ENCODE results near the gene PCGF5.
A peak's percentile ranks its signal among the peaks of the same experiment; 100 is the strongest.
"Not testable (repeated sequence)": the region's sequence is repeated elsewhere in the genome, so short reads cannot be mapped to it uniquely, and the experiment has no call there.

Gene PCGF5

DNA sequence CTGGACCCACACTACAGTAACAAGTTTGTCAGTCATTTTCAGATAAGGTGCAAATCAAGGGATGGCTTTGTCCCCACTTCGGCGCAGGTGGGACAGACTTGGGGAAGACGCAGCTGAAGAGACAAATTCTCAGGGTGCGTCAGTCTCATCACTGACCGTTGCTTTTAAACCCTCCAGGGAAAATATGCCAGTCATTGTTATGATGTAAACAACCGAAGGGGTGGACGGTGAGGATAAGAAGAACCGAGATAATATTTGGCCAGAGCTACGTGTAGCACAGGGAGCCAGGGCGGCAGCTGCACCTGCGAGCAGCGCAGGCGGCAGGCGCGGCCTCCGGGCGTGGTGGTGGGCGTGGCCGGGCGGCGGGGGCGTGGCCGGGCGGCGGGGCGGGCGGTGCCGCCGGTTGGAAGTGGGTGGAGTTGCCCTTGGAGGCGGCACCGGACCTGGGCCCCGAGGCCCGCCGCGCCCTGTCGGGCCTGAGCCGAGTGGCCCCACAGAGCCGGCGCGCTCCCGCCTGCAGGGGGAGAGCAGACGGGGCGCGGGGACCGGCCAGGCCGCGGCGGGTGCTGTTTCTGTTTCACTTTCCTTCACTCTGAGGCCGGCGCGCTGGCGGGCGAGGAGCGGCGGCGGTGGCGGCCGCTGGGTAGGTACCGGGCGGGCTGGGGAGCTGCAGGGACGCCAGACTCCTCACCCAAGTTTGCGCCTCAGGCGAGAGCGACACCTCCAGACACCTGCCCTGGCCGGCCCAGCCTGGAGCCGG is at the start of gene PCGF5:
TSS of gene PCGF5 (plus strand) at position 470 of the 760 bp plus-strand sequence. CDS start 2,209 bp downstream, outside the sequence.
- no peak within 1 kb of the TSS for H3K27ac ChIP-seq (ENCODE audit: low read length)
- no peak for DNase-seq (ENCODE audit: low read depth, low spot score)
- H3K36me3 ChIP-seq (ENCODE audit: control insufficient read depth, insufficient read depth, low read length), result no peaks in the 10 kb centered on the region
- peaks cover 2% of the 10 kb centered on the region; the same call in 1 of the 2 replicates for H3K4me1 ChIP-seq (ENCODE audit: control insufficient read depth, insufficient read depth, low read length)
- WGBS (ENCODE audit: insufficient coverage, insufficient read length), result no CpG with 5 or more reads among the region's 66 CpGs
- no peaks in the 10 kb centered on the region for H3K9me3 ChIP-seq (ENCODE audit: control insufficient read depth, insufficient read depth, low read length)
- H3K4me3 ChIP-seq (ENCODE audit: low read length), result peak within 1 kb of the TSS; percentile 64
- peaks cover 13% of the 10 kb centered on the region; the same call in 1 of the 2 replicates for H3K27me3 ChIP-seq (ENCODE audit: control insufficient read depth, insufficient read depth, low read length)

DNA sequence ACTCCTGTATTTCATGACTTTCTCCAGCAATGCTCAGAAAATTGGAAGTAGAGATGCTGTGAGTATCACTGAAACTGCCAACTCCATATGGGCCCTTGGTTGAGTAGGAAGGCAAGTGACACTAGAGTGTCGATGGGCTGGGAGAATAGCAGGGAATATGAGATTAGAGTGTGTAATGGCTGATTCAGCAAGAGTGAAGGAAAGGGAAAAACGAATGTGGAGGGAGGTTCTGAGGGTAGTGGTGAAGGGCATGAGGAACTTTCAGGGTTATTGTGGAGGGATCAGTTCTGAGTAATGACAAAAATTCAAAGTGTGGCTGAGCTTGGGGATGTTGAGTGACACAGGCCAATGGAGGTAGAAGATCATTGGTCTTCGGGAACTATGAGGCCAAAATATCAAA is 49.0 kb upstream of the PCGF5 start:
- no peak overlapping the region for H3K4me3 ChIP-seq (ENCODE audit: low read length)
- no peak overlapping the region for H3K27ac ChIP-seq (ENCODE audit: low read length)
- 100% methylated on average over 1 of the region's 3 CpGs for WGBS (ENCODE audit: insufficient coverage, insufficient read length)
- no peaks in the 10 kb centered on the region for H3K4me1 ChIP-seq (ENCODE audit: control insufficient read depth, insufficient read depth, low read length)
- H3K36me3 ChIP-seq (ENCODE audit: control insufficient read depth, insufficient read depth, low read length), result no peaks in the 10 kb centered on the region
- H3K27me3 ChIP-seq (ENCODE audit: control insufficient read depth, insufficient read depth, low read length), result no peaks in the 10 kb centered on the region
- no peak for DNase-seq (ENCODE audit: low read depth, low spot score)
- H3K9me3 ChIP-seq (ENCODE audit: control insufficient read depth, insufficient read depth, low read length), result no peaks in the 10 kb centered on the region

DNA sequence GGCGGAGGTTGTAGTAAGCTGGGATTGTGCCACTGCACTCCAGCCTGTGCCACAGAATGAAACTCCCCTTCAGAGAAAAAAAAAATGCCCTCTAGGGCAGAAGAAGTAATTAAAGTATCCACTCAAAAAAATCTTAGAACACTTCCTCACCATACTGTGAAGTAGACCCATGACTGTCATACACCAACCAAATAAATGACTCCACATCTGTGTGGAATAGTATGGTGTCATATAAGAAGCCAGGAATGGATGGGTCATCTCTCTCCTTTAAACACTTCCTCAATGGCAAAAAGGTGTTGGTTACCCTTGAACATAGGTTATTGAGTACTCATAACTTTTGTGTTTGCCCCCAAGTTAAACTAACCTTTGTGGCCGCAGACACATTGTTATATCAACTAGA is 48.1 kb upstream of the PCGF5 start:
- DNase-seq (ENCODE audit: low read depth, low spot score), result no peak
- Histone ChIP-seq H3K36me3 (ENCODE audit: control insufficient read depth, insufficient read depth, low read length) (no peaks in the 10 kb centered on the region), H3K27ac (ENCODE audit: low read length) (no peak overlapping the region), H3K4me3 (ENCODE audit: low read length) (no peak overlapping the region), H3K9me3 (ENCODE audit: control insufficient read depth, insufficient read depth, low read length) (no peaks in the 10 kb centered on the region), H3K27me3 (ENCODE audit: control insufficient read depth, insufficient read depth, low read length) (no peaks in the 10 kb centered on the region), H3K4me1 (ENCODE audit: control insufficient read depth, insufficient read depth, low read length) (no peaks in the 10 kb centered on the region)
- no CpG with 5 or more reads among the region's 2 CpGs for WGBS (ENCODE audit: insufficient coverage, insufficient read length)

DNA sequence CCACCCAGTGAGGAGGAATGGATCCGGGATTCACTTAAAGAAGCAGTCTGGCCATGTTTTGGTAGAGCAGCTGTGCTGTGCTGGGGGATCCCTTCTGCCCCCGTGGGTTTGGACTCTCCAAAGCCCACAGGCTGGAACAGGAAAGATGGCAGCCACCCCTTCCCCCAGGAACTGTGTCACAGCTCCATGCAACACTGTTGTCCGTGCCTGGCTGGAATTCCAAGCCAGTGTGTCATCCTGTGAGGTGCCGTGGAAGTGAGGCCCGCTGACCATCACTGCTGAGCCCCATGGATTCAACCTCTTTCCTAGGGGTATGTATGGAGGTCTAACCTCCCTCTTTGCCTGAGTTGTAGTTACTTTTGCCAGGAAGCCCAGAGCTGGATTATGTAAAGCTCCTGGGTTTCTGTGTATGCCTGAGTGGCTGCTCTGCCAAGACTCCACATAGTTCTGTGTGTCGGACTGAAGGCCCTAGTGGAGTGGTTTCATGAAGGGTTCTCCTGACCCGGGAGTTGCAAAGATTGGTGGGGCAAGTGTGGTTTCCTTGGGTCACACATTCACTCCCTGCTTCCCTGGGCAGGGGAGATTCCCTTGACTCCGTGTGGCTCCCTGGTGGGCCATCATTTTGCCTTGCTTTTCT is 35.1 kb upstream of the PCGF5 start:
- no CpG with 5 or more reads among the region's 8 CpGs for WGBS (ENCODE audit: insufficient coverage, insufficient read length)
- no peak overlapping the region for H3K27ac ChIP-seq (ENCODE audit: low read length)

DNA sequence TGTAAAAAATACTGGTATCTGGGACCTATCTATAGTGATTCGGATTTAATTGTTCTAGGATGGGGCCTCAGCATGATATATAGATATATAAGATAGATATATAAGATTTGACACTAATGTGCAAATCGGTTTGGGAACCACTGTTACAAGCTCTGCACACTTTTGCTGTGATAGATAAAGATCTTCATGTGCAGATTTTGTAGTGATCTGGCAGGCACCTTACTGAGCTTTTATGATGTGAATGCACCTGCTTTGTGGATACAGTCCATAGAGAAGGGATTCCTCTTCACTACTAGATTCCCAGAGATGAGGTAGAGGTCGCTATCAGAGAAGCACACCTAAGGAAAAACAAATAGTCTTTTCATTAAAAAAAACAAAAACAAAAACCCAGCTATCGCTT is 33.3 kb upstream of the PCGF5 start:
- WGBS (ENCODE audit: insufficient coverage, insufficient read length), result no CpG with 5 or more reads among the region's 4 CpGs
- no peaks in the 10 kb centered on the region for H3K36me3 ChIP-seq (ENCODE audit: control insufficient read depth, insufficient read depth, low read length)
- no peak for DNase-seq (ENCODE audit: low read depth, low spot score)
- H3K9me3 ChIP-seq (ENCODE audit: control insufficient read depth, insufficient read depth, low read length), result no peaks in the 10 kb centered on the region
- H3K27me3 ChIP-seq (ENCODE audit: control insufficient read depth, insufficient read depth, low read length), result no peaks in the 10 kb centered on the region
- no peak overlapping the region for H3K27ac ChIP-seq (ENCODE audit: low read length)
- H3K4me1 ChIP-seq (ENCODE audit: control insufficient read depth, insufficient read depth, low read length), result no peaks in the 10 kb centered on the region
- H3K4me3 ChIP-seq (ENCODE audit: low read length), result no peak overlapping the region

More for the DNA sequence above, 35.1 kb upstream of the PCGF5 start:
- no peak for DNase-seq (ENCODE audit: low read depth, low spot score)
- H3K4me1 ChIP-seq (ENCODE audit: control insufficient read depth, insufficient read depth, low read length), result no peaks in the 10 kb centered on the region
- H3K9me3 ChIP-seq (ENCODE audit: control insufficient read depth, insufficient read depth, low read length), result no peaks in the 10 kb centered on the region
- H3K36me3 ChIP-seq (ENCODE audit: control insufficient read depth, insufficient read depth, low read length), result no peaks in the 10 kb centered on the region
- H3K27me3 ChIP-seq (ENCODE audit: control insufficient read depth, insufficient read depth, low read length), result no peaks in the 10 kb centered on the region
- H3K4me3 ChIP-seq (ENCODE audit: low read length), result no peak overlapping the region

DNA sequence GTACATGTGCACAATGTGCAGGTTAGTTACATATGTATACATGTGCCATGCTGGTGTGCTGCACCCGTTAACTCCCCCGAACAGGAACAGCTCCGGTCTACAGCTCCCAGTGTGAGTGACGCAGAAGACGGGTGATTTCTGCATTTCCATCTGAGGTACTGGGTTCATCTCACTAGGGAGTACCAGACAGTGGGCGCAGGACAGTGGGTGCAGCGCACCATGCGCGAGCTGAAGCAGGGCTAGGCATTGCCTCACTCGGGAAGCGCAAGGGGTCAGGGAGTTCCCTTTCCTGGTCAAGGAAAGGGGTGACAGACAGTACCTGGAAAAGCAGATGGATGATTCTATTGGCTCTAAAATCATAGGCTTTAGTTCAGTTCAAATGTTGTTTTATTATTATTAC is 32.5 kb upstream of the PCGF5 start:
- not testable (repeated sequence) for H3K27me3 ChIP-seq (ENCODE audit: control insufficient read depth, insufficient read depth, low read length); H3K4me3 ChIP-seq (ENCODE audit: low read length); H3K27ac ChIP-seq (ENCODE audit: low read length); H3K4me1 ChIP-seq (ENCODE audit: control insufficient read depth, insufficient read depth, low read length); DNase-seq (ENCODE audit: low read depth, low spot score); H3K9me3 ChIP-seq (ENCODE audit: control insufficient read depth, insufficient read depth, low read length); H3K36me3 ChIP-seq (ENCODE audit: control insufficient read depth, insufficient read depth, low read length)
- no CpG with 5 or more reads among the region's 11 CpGs for WGBS (ENCODE audit: insufficient coverage, insufficient read length)

DNA sequence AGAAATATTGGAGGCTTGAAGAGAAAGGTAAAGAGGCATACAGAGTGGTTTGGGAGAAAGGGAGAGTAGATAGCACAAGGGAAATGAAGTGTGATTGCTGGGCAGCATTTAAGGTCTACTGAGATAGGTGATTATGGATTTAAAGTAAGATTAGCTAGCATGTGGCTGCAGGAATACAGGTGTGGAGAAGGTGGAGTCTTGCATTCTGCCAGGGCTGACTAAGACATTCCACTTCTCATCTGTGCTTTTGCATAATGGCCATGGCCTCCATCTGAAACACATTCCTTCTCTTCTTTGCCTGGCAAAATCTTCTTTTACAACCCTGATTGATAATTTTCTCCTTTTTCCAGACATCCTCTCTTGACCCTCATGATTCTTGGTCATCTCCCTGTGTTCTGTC is 31.6 kb upstream of the PCGF5 start:
- Histone ChIP-seq H3K4me1 (ENCODE audit: control insufficient read depth, insufficient read depth, low read length) (no peaks in the 10 kb centered on the region; the same call in 1 of the 2 replicates), H3K9me3 (ENCODE audit: control insufficient read depth, insufficient read depth, low read length) (no peaks in the 10 kb centered on the region), H3K4me3 (ENCODE audit: low read length) (no peak overlapping the region), H3K27me3 (ENCODE audit: control insufficient read depth, insufficient read depth, low read length) (no peaks in the 10 kb centered on the region), H3K27ac (ENCODE audit: low read length) (no peak overlapping the region), H3K36me3 (ENCODE audit: control insufficient read depth, insufficient read depth, low read length) (no peaks in the 10 kb centered on the region)
- no peak for DNase-seq (ENCODE audit: low read depth, low spot score)

DNA sequence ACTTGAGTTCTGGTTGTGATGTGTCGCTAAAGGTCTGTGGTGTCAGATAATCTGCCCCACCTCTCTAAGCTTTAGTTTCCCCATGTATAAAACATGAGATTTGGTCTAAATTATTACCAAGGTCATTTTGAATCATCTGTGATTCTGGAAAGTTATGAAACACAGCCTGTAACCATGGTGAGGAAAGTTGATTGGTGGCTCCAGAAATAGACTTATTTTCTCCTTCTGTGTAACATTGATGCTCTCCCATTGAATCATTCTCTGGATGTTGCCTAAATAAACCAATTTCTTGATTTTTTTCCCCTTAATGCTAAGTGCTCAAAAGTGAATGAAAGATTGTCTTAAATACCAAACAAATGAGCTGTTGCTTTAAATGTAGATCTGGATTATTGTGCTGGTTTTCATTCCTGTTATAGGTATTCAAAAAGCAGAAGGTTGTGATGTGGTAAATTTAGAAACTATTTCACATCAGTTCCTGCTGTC is 30.0 kb upstream of the PCGF5 start:
- Histone ChIP-seq H3K27ac (ENCODE audit: low read length) (no peak overlapping the region), H3K4me1 (ENCODE audit: control insufficient read depth, insufficient read depth, low read length) (no peaks in the 10 kb centered on the region; the same call in 1 of the 2 replicates), H3K4me3 (ENCODE audit: low read length) (no peak overlapping the region), H3K27me3 (ENCODE audit: control insufficient read depth, insufficient read depth, low read length) (no peaks in the 10 kb centered on the region), H3K9me3 (ENCODE audit: control insufficient read depth, insufficient read depth, low read length) (no peaks in the 10 kb centered on the region), H3K36me3 (ENCODE audit: control insufficient read depth, insufficient read depth, low read length) (no peaks in the 10 kb centered on the region)
- WGBS (ENCODE audit: insufficient coverage, insufficient read length), result no CpG with 5 or more reads among the region's 1 CpG
- no peak for DNase-seq (ENCODE audit: low read depth, low spot score)

DNA sequence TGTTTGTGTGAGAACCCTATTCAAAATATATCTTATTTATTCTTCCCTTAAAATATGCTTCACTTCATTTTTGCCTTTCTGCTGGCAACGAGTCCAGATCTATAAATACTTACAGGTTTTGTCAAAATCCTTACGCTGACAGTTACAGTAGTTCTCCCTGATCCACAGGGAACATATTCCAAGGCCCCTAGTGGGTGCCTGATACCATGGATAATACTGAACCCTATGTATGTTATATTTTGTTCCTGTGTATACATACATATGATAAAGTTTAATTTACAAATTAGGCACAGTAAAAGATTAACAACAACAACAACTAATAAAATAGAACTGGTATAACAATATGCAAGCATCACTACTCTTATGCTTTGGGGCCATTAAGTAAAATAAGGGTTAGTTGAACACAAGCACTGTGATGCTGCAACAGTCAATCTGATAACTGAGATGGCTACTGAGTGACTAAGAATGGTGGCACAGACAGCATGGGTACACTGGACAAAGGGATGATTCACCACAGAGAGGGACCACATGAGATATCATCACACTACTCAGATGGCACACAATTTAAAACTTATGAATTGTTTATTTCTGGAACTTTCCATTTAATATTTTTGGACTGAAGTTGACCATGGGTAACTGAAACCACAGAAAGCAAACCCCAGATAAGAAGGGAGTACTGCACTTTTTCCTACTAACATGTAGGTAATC is 29.4 kb upstream of the PCGF5 start:
- H3K27me3 ChIP-seq (ENCODE audit: control insufficient read depth, insufficient read depth, low read length), result no peaks in the 10 kb centered on the region
- H3K27ac ChIP-seq (ENCODE audit: low read length), result no peak overlapping the region
- WGBS (ENCODE audit: insufficient coverage, insufficient read length), result no CpG with 5 or more reads among the region's 2 CpGs
- no peak overlapping the region for H3K4me3 ChIP-seq (ENCODE audit: low read length)
- no peak for DNase-seq (ENCODE audit: low read depth, low spot score)
- H3K4me1 ChIP-seq (ENCODE audit: control insufficient read depth, insufficient read depth, low read length), result no peaks in the 10 kb centered on the region; the same call in 1 of the 2 replicates
- no peaks in the 10 kb centered on the region for H3K9me3 ChIP-seq (ENCODE audit: control insufficient read depth, insufficient read depth, low read length)
- no peaks in the 10 kb centered on the region for H3K36me3 ChIP-seq (ENCODE audit: control insufficient read depth, insufficient read depth, low read length)

DNA sequence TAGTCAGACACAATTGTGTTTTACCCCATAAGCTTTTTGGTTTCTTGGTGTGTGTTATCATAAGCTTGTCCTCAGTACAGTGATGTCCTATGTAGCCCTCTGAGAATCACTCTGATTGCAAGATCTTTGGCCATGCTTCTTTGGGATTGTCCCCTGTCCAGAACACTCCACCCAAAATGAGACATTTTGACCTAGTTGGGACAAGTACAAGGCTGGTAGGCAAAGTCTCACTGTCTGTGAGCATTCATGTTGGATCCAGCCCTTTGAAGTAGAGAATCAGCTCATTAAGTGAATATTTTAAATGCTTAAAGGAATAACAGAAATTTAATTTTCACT is 28.9 kb upstream of the PCGF5 start:
- H3K4me3 ChIP-seq (ENCODE audit: low read length), result no peak overlapping the region
- no peaks in the 10 kb centered on the region for H3K36me3 ChIP-seq (ENCODE audit: control insufficient read depth, insufficient read depth, low read length)
- H3K27ac ChIP-seq (ENCODE audit: low read length), result no peak overlapping the region
- no peaks in the 10 kb centered on the region for H3K9me3 ChIP-seq (ENCODE audit: control insufficient read depth, insufficient read depth, low read length)
- DNase-seq (ENCODE audit: low read depth, low spot score), result no peak
- no peaks in the 10 kb centered on the region; the same call in 1 of the 2 replicates for H3K4me1 ChIP-seq (ENCODE audit: control insufficient read depth, insufficient read depth, low read length)
- H3K27me3 ChIP-seq (ENCODE audit: control insufficient read depth, insufficient read depth, low read length), result no peaks in the 10 kb centered on the region

Measured in iPS DF 6.9 (cell line).